Caco-2 (cell line): ENCODE measurements around the gene TRNAU1AP. TPM values are rescaled to one million over a fixed set of nuclear protein-coding genes. Genes with fewer than 3 reads are reported as not detected.

ENCODE experiments used
- BruUV-seq: library from RNA; stranded (reverse); fragments of 400-500 nt; replicated peaks from 2 replicates; lab custom pipeline; 2021; lab: Mats Ljungman, UMichigan
- CTCF ChIA-PET: fragments of 300-600 bp; sonication (Branson Sonifier 250); formaldehyde crosslinking; loops from one replicate; lab custom pipeline; 2022; ENCODE audit warnings: antibody characterized with exemption; lab: Charles Lee
- POLR2A ChIA-PET: fragments of 300-600 bp; sonication (Branson Sonifier 250); formaldehyde crosslinking; loops from one replicate; lab custom pipeline; 2022; ENCODE audit warnings: antibody characterized with exemption; lab: Charles Lee
- DNase-seq, 2 experiments: peaks; one replicate each; pipeline versions ENCODE4 v3.0.0 to v3.0.0-alpha.2; 2020 to 2022
- H3K27me3 ChIP-seq: replicated peaks from 2 replicates; pipeline ENCODE4 v1.6.0; 2011; ENCODE audit warnings: low read length; ENCODE audit not compliant: control insufficient read depth, insufficient read depth
- H3K36me3 ChIP-seq: 2 replicates; pipeline ENCODE4 v1.5.1; 2011; ENCODE audit warnings: low read length; ENCODE audit not compliant: control insufficient read depth, insufficient read depth
- H3K4me1 ChIP-seq: fragments of 250-450 bp; sonication (Bioruptor Pico); 2 replicates; pipeline ENCODE4 v1.5.1; 2020; ENCODE audit warnings: mild to moderate bottlenecking
- H3K4me3 ChIP-seq: 2 replicates; pipeline ENCODE4 v1.5.1; 2011; ENCODE audit warnings: low read depth, mild to moderate bottlenecking, control low read depth, low read length
- H3K9me3 ChIP-seq: fragments of 250-450 bp; sonication (Bioruptor Pico); 2 replicates; pipeline ENCODE4 v1.5.1; 2020; ENCODE audit warnings: mild to moderate bottlenecking, moderate library complexity
- H3K27ac Mint-ChIP-seq: one replicate; pipeline ENCODE4 v1.8.0; 2022; ENCODE audit warnings: mixed read lengths; ENCODE audit not compliant: unreplicated experiment
- H3K27me3 Mint-ChIP-seq: one replicate; pipeline ENCODE4 v1.8.0; 2022; ENCODE audit warnings: mixed read lengths; ENCODE audit not compliant: insufficient read depth, unreplicated experiment
- H3K36me3 Mint-ChIP-seq: one replicate; pipeline ENCODE4 v1.8.0; 2022; ENCODE audit warnings: mild to moderate bottlenecking, mixed read lengths; ENCODE audit not compliant: insufficient read depth, unreplicated experiment
- H3K4me1 Mint-ChIP-seq: one replicate; pipeline ENCODE4 v1.8.0; 2022; ENCODE audit warnings: low read depth, mixed read lengths; ENCODE audit not compliant: unreplicated experiment
- H3K4me3 Mint-ChIP-seq: one replicate; pipeline ENCODE4 v1.8.0; 2022; ENCODE audit warnings: mild to moderate bottlenecking, moderate library complexity, mixed read lengths; ENCODE audit not compliant: unreplicated experiment
- H3K9me3 Mint-ChIP-seq: one replicate; pipeline ENCODE4 v1.8.0; 2022; ENCODE audit warnings: mixed read lengths; ENCODE audit not compliant: unreplicated experiment
- intact Hi-C: fragments of 100-400 bp; cut with micrococcal nuclease; formaldehyde crosslinking; loops from one replicate; pipeline ENCODE4 v1.10.0; 2022; ENCODE audit not compliant: unreplicated experiment
- total RNA-seq: library from RNA; stranded (reverse); gene quantifications from 2 replicates; pipeline ENCODE4 v1.2.3, GENCODE V29; 2022
- TF ChIP-seq, protein P1 (sequence below), 2 experiments: fragments of 200-600 bp in 1 of 2; IDR thresholded peaks; 1 replicate in 1 of 2; 2 replicates in 1 of 2; pipeline versions ENCODE4 v1.5.1 to v1.8.0; 2011 to 2022; ENCODE audit warnings: antibody characterized with exemption in 1 of 2, control low read depth in 1 of 2, inconsistent platforms in 1 of 2, low read depth in 1 of 2, low read length in 1 of 2, mild to moderate bottlenecking in 1 of 2, moderate library complexity in 1 of 2; ENCODE audit not compliant: insufficient read depth in 1 of 2, severe bottlenecking in 1 of 2, unreplicated experiment in 1 of 2

Gene TRNAU1AP
- total RNA-seq, 1 experiment from 2014 or later = 23.1 TPM

DNA sequence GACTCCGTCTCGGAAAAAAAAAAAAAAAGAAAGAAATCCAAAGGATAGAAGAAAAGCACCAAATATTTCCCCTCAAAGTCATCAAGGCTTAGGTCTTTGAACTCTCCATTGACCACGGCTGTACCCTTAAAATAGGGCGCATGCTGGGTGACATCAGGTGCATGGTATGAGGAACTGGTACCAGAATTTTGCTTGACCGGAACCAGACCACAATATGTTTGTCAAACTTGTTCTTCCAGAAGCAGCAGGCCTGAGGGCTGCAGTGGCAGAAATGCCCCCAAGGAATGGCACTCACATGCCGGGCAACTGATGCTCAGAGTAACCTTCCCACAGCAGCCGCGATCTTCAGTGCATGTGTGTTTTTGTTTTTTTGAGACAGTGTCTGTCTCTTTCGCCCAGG, 26.0 kb upstream of the TRNAU1AP start:
- H3K9me3 Mint-ChIP-seq = no peaks in the 10 kb centered on the region
- no peaks in the 10 kb centered on the region for H3K9me3 ChIP-seq
- no peaks in the 10 kb centered on the region for H3K27me3 Mint-ChIP-seq
- H3K27me3 ChIP-seq = no peaks in the 10 kb centered on the region
- H3K36me3 Mint-ChIP-seq = peaks cover 27% of the 10 kb centered on the region
- H3K4me3 ChIP-seq = no peak overlapping the region
- BruUV-seq = no TSS peak
- intact Hi-C loops = no loop called here
- peaks cover 31% of the 10 kb centered on the region for H3K4me1 ChIP-seq
- ChIA-PET POLR2A (no interaction called here), CTCF (no interaction called here)
- no peak overlapping the region for H3K27ac Mint-ChIP-seq
- TF ChIP-seq, protein P1, sequence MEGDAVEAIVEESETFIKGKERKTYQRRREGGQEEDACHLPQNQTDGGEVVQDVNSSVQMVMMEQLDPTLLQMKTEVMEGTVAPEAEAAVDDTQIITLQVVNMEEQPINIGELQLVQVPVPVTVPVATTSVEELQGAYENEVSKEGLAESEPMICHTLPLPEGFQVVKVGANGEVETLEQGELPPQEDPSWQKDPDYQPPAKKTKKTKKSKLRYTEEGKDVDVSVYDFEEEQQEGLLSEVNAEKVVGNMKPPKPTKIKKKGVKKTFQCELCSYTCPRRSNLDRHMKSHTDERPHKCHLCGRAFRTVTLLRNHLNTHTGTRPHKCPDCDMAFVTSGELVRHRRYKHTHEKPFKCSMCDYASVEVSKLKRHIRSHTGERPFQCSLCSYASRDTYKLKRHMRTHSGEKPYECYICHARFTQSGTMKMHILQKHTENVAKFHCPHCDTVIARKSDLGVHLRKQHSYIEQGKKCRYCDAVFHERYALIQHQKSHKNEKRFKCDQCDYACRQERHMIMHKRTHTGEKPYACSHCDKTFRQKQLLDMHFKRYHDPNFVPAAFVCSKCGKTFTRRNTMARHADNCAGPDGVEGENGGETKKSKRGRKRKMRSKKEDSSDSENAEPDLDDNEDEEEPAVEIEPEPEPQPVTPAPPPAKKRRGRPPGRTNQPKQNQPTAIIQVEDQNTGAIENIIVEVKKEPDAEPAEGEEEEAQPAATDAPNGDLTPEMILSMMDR (IDR thresholded peaks at IDR 0.05; ENCODE audit: insufficient read depth in 1 of 2, low read depth in 1 of 2, low read length in 1 of 2, severe bottlenecking in 1 of 2, unreplicated experiment in 1 of 2) = no peak
- DNase-seq = peak in 1 of 2 experiments; percentile 56
- no peak overlapping the region for H3K4me3 Mint-ChIP-seq
- H3K4me1 Mint-ChIP-seq = peaks cover 15% of the 10 kb centered on the region
- no peaks in the 10 kb centered on the region for H3K36me3 ChIP-seq

DNA sequence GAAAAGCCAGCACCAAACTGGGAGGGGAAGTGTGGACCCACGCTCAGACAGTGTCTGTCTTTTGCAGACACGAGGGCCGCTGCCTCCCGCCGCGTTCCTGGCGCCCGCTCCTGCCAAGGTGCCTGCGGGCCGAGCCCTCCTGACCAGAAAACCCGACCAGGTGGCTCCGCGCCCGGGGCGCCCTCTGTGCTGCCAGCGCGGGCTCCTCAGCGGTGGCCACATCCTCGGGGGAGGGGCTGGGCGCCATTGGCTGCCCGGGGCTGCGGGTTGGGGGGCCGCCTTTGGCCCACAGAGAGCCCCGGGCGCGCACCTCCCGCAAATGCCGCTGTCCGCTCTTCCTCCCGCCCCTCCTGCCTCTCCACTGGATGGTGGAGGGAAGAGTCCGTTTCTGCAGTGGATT, 22.4 kb upstream of the TRNAU1AP start:
- no peaks in the 10 kb centered on the region for H3K27me3 ChIP-seq
- H3K4me1 ChIP-seq = peaks cover 19% of the 10 kb centered on the region
- TF ChIP-seq, protein P1 (IDR thresholded peaks at IDR 0.05; ENCODE audit: insufficient read depth in 1 of 2, low read depth in 1 of 2, low read length in 1 of 2, severe bottlenecking in 1 of 2, unreplicated experiment in 1 of 2) = no peak
- CTCF ChIA-PET = no interaction called here
- Mint-ChIP-seq H3K27ac (no peak overlapping the region), H3K9me3 (no peaks in the 10 kb centered on the region), H3K27me3 (no peaks in the 10 kb centered on the region), H3K4me1 (no peaks in the 10 kb centered on the region), H3K36me3 (peaks cover 43% of the 10 kb centered on the region), H3K4me3 (no peak overlapping the region)
- POLR2A ChIA-PET = no interaction called here
- intact Hi-C loops = no loop called here
- no TSS peak for BruUV-seq
- H3K9me3 ChIP-seq = no peaks in the 10 kb centered on the region
- no peak overlapping the region for H3K4me3 ChIP-seq
- H3K36me3 ChIP-seq = no peaks in the 10 kb centered on the region
- no peak for DNase-seq

DNA sequence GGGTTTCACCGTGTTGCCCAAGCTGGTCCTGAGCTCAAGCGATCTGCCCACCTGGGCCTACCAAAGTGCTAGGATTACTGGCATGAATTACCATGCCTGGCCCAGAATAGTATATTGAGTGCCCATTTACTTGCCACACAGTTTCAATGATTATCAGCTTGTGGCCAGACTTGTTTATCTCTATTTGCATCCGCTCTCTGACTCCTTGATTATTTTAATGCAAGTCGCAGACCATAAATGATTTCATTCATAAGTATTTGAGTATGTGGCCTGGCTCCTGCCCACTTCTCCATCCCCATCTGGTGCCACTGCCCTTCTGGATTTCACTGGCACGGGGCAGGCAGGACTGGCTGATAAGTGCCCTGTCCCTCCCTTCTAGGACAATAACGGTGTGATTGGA, 18.2 kb upstream of the TRNAU1AP start:
- Histone ChIP-seq H3K4me3 (no peak overlapping the region), H3K27me3 (no peaks in the 10 kb centered on the region), H3K9me3 (no peaks in the 10 kb centered on the region), H3K4me1 (no peaks in the 10 kb centered on the region), H3K36me3 (no peaks in the 10 kb centered on the region)
- H3K9me3 Mint-ChIP-seq = no peaks in the 10 kb centered on the region
- BruUV-seq = no TSS peak
- no peaks in the 10 kb centered on the region for H3K27me3 Mint-ChIP-seq
- DNase-seq = no peak
- TF ChIP-seq, protein P1 (IDR thresholded peaks at IDR 0.05; ENCODE audit: insufficient read depth in 1 of 2, low read depth in 1 of 2, low read length in 1 of 2, severe bottlenecking in 1 of 2, unreplicated experiment in 1 of 2) = no peak
- H3K4me3 Mint-ChIP-seq = no peak overlapping the region
- intact Hi-C loops = no loop called here
- peaks cover 51% of the 10 kb centered on the region for H3K36me3 Mint-ChIP-seq
- H3K27ac Mint-ChIP-seq = no peak overlapping the region
- H3K4me1 Mint-ChIP-seq = no peaks in the 10 kb centered on the region
- ChIA-PET CTCF (no interaction called here), POLR2A (no interaction called here)
